ENCODE results near the gene NF1.

Gene NF1

DNA sequence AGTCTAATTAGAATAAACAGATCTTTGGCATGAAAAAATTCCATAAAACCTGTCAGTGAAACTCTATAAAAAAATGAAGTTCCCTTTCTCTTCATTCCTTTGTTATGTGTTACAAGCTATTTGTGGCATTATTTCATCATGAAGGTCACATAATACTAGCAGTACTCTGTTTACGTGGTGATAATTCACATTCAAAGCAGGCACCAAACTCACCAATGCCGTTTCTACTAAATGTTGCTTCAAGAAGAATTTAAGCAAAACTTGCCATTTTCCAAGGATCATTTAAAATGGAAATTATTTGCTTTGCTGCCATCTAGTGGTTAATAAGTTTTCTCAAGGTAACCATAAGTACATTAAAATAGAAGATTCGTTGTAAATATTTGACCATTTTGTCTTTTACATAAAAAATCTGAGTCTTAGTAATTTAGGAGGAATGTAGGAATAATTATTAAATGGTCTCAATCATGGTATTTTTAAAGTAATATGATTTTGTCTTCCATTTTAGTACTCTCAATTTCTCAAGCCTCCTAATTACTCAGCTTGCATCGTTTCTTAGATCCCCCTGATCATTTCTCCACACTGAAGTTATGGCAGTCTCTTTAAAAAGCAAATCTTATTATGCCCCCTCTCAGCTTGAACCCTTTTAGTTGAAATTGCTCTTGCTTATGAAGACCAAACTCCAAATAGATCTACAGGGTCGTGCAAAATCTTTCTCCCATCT is 121.4 kb downstream of the NF1 start:
- no peak overlapping the region for H3K27ac ChIP-seq (ENCODE audit: insufficient read depth, low read depth, low read length, poor library complexity, severe bottlenecking)
- no peaks in the 10 kb centered on the region for H3K4me1 ChIP-seq (ENCODE audit: control insufficient read depth, insufficient read depth, low read length)
- H3K9me3 ChIP-seq (ENCODE audit: control insufficient read depth, low read length) = no peaks in the 10 kb centered on the region
- H3K4me3 ChIP-seq (ENCODE audit: insufficient read depth, low read depth, low read length) = no peak overlapping the region
- H3K27me3 ChIP-seq (ENCODE audit: control insufficient read depth, insufficient read depth, low read length, poor library complexity, severe bottlenecking) = no peaks in the 10 kb centered on the region
- H3K36me3 ChIP-seq (ENCODE audit: control insufficient read depth, insufficient read depth, low read length) = peaks cover 10% of the 10 kb centered on the region
- WGBS, 2 experiments = 78 to 82% methylated on average over 3 to 4 of the region's 5 CpGs

DNA sequence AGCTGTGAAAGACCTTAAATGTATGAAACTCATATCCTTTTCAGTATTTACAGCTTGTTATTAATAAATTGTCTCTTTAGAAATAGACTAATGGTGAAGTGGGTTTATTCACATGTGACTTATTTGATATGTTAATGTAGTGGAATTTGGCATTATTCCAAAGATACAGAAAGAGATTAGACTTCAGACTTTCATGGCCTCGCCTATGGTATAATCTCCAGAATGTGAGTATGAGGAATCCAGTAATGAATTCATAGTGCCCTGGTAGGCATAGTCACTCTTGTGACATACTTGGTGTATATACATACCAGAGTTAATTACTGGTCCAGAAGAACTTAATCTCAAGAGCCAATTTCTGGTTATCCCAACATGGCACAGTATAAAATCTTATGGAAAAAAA is 129.6 kb downstream of the NF1 start:
- Histone ChIP-seq H3K4me1 (ENCODE audit: control insufficient read depth, insufficient read depth, low read length) (no peaks in the 10 kb centered on the region), H3K4me3 (ENCODE audit: insufficient read depth, low read depth, low read length) (no peak overlapping the region), H3K36me3 (ENCODE audit: control insufficient read depth, insufficient read depth, low read length) (peaks cover 6% of the 10 kb centered on the region), H3K9me3 (ENCODE audit: control insufficient read depth, low read length) (no peaks in the 10 kb centered on the region), H3K27me3 (ENCODE audit: control insufficient read depth, insufficient read depth, low read length, poor library complexity, severe bottlenecking) (no peaks in the 10 kb centered on the region), H3K27ac (ENCODE audit: insufficient read depth, low read depth, low read length, poor library complexity, severe bottlenecking) (no peak overlapping the region)
- 90 to 100% methylated on average over 1 of the region's 1 CpG for WGBS, 2 experiments

DNA sequence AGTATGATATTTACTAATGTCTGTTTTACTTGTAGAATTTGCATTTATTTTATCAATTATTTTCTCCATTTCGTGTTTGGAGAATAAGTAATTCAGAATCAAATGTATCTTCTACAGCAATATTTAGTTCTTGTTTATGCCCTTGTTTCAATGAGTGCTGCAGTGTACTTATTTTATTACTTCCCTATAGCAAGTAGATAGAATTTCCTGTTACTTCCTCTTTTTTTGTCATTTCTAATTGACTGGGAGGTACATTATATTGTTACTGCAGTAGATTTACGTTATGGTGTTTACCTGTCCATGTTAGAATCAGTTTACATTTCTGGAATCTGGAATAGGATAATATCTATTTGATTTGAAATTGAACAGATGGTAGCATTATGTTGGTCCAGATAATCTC is 131.1 kb downstream of the NF1 start:
- no peaks in the 10 kb centered on the region for H3K4me1 ChIP-seq (ENCODE audit: control insufficient read depth, insufficient read depth, low read length)
- H3K27ac ChIP-seq (ENCODE audit: insufficient read depth, low read depth, low read length, poor library complexity, severe bottlenecking) = no peak overlapping the region
- no peaks in the 10 kb centered on the region for H3K9me3 ChIP-seq (ENCODE audit: control insufficient read depth, low read length)
- H3K27me3 ChIP-seq (ENCODE audit: control insufficient read depth, insufficient read depth, low read length, poor library complexity, severe bottlenecking) = no peaks in the 10 kb centered on the region
- peaks cover 11% of the 10 kb centered on the region for H3K36me3 ChIP-seq (ENCODE audit: control insufficient read depth, insufficient read depth, low read length)
- 93 to 100% methylated on average over 1 to 2 of the region's 2 CpGs for WGBS, 2 experiments
- no peak overlapping the region for H3K4me3 ChIP-seq (ENCODE audit: insufficient read depth, low read depth, low read length)

DNA sequence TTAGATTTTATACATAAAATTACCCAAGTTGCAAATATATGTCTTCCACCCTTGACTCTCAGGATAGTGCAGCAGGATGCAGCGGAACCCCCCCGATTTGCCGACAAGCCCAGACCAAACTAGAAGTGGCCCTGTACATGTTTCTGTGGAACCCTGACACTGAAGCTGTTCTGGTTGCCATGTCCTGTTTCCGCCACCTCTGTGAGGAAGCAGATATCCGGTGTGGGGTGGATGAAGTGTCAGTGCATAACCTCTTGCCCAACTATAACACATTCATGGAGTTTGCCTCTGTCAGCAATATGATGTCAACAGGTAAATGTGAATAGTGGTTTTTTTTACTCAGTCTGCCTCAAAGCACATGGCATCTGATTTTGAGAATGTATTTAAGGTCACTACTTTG is 131.6 kb downstream of the NF1 start:
- no peaks in the 10 kb centered on the region for H3K9me3 ChIP-seq (ENCODE audit: control insufficient read depth, low read length)
- no peaks in the 10 kb centered on the region for H3K4me1 ChIP-seq (ENCODE audit: control insufficient read depth, insufficient read depth, low read length)
- H3K27me3 ChIP-seq (ENCODE audit: control insufficient read depth, insufficient read depth, low read length, poor library complexity, severe bottlenecking) = no peaks in the 10 kb centered on the region
- H3K36me3 ChIP-seq (ENCODE audit: control insufficient read depth, insufficient read depth, low read length) = peaks cover 11% of the 10 kb centered on the region
- 79 to 85% methylated on average over 3 to 5 of the region's 5 CpGs for WGBS, 2 experiments
- H3K27ac ChIP-seq (ENCODE audit: insufficient read depth, low read depth, low read length, poor library complexity, severe bottlenecking) = no peak overlapping the region
- no peak overlapping the region for H3K4me3 ChIP-seq (ENCODE audit: insufficient read depth, low read depth, low read length)

DNA sequence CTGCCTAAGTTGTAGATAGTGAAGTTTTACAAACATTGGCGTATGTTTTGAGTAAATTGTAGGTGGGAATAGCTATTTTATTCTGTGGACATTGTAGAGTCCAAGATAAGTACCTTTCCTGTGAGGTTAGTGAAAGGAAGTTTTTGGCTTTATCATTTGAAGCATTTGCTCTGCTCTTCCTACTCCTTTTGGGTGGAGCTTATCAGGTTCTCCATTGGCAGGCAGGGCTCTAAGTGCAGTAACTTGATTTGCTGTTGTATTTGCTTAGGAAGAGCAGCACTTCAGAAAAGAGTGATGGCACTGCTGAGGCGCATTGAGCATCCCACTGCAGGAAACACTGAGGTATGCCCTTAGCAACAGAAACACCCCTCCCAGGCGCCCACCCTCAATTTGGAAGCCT is 132.2 kb downstream of the NF1 start:
- Histone ChIP-seq H3K4me1 (ENCODE audit: control insufficient read depth, insufficient read depth, low read length) (no peaks in the 10 kb centered on the region), H3K4me3 (ENCODE audit: insufficient read depth, low read depth, low read length) (no peak overlapping the region), H3K36me3 (ENCODE audit: control insufficient read depth, insufficient read depth, low read length) (peaks cover 12% of the 10 kb centered on the region), H3K27ac (ENCODE audit: insufficient read depth, low read depth, low read length, poor library complexity, severe bottlenecking) (no peak overlapping the region), H3K9me3 (ENCODE audit: control insufficient read depth, low read length) (no peaks in the 10 kb centered on the region), H3K27me3 (ENCODE audit: control insufficient read depth, insufficient read depth, low read length, poor library complexity, severe bottlenecking) (no peaks in the 10 kb centered on the region)
- WGBS, 2 experiments = 83 to 99% methylated on average over 3 of the region's 3 CpGs

DNA sequence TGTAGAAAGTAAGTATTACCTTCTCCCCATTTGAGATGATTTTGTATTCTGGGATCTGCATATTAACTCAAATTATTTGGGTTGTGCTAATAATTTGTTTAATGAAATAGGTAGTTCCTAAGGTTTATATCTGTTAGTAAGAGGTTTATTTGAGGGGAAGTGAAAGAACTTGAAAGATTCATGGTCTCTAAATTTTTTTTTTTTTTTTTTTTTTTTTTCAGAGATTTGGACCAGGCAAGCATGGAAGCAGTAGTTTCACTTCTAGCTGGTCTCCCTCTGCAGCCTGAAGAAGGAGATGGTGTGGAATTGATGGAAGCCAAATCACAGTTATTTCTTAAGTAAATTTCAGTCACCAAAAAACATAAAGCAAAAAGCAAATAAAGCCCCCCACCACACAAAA is 137.1 kb downstream of the NF1 start:
- peaks cover 26% of the 10 kb centered on the region for H3K36me3 ChIP-seq (ENCODE audit: control insufficient read depth, insufficient read depth, low read length)
- no peaks in the 10 kb centered on the region for H3K9me3 ChIP-seq (ENCODE audit: control insufficient read depth, low read length)
- no peak overlapping the region for H3K27ac ChIP-seq (ENCODE audit: insufficient read depth, low read depth, low read length, poor library complexity, severe bottlenecking)
- H3K27me3 ChIP-seq (ENCODE audit: control insufficient read depth, insufficient read depth, low read length, poor library complexity, severe bottlenecking) = no peaks in the 10 kb centered on the region
- H3K4me1 ChIP-seq (ENCODE audit: control insufficient read depth, insufficient read depth, low read length) = no peaks in the 10 kb centered on the region
- no peak overlapping the region for H3K4me3 ChIP-seq (ENCODE audit: insufficient read depth, low read depth, low read length)

DNA sequence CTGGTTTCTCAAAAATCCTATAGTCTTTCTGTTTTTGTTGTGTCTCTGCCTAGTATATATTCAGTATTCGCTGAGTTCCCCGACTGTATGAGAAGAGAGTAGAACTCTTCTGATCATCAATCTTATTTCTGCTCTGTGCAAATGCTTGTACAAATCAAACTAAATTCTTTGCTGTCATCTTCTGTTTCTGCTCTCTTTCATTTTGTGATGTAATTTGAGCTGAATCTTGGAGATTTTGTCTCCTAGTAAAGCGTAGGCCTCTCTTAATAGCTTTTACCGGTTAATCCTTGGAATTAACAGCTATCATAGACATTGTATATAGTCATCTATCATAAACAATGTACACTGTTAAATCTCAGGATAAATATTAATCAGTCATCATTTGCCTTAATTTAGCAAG is 140.3 kb downstream of the NF1 start:
- Histone ChIP-seq H3K36me3 (ENCODE audit: control insufficient read depth, insufficient read depth, low read length) (peaks cover 22% of the 10 kb centered on the region), H3K9me3 (ENCODE audit: control insufficient read depth, low read length) (no peaks in the 10 kb centered on the region), H3K4me1 (ENCODE audit: control insufficient read depth, insufficient read depth, low read length) (no peaks in the 10 kb centered on the region), H3K27ac (ENCODE audit: insufficient read depth, low read depth, low read length, poor library complexity, severe bottlenecking) (no peak overlapping the region), H3K4me3 (ENCODE audit: insufficient read depth, low read depth, low read length) (no peak overlapping the region), H3K27me3 (ENCODE audit: control insufficient read depth, insufficient read depth, low read length, poor library complexity, severe bottlenecking) (no peaks in the 10 kb centered on the region)
- WGBS, 2 experiments = 100% methylated on average over 3 of the region's 4 CpGs

DNA sequence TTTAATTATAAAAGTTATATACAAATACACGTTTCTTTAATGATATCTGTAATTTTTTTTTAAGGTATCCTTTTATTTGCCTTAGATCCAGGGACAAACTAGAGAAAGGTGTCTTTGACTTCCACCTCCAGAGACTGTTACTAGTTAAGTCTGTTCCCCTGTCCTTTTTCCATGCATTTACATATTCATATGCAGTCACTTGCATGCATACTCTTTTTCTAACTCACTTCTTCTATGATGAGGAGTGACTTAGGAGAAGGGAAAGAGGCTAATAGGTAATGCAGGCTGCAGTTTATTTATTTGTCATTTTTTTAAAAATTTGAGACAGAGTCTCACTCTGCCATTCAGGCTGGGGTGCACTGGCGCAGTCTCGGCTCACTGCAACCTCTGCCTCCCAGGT is 141.4 kb downstream of the NF1 start:
- Histone ChIP-seq H3K4me1 (ENCODE audit: control insufficient read depth, insufficient read depth, low read length) (no peaks in the 10 kb centered on the region), H3K9me3 (ENCODE audit: control insufficient read depth, low read length) (no peaks in the 10 kb centered on the region), H3K27me3 (ENCODE audit: control insufficient read depth, insufficient read depth, low read length, poor library complexity, severe bottlenecking) (no peaks in the 10 kb centered on the region), H3K4me3 (ENCODE audit: insufficient read depth, low read depth, low read length) (no peak overlapping the region), H3K36me3 (ENCODE audit: control insufficient read depth, insufficient read depth, low read length) (peaks cover 15% of the 10 kb centered on the region), H3K27ac (ENCODE audit: insufficient read depth, low read depth, low read length, poor library complexity, severe bottlenecking) (no peak overlapping the region)
- WGBS, 2 experiments = 93 to 97% methylated on average over 2 of the region's 3 CpGs

DNA sequence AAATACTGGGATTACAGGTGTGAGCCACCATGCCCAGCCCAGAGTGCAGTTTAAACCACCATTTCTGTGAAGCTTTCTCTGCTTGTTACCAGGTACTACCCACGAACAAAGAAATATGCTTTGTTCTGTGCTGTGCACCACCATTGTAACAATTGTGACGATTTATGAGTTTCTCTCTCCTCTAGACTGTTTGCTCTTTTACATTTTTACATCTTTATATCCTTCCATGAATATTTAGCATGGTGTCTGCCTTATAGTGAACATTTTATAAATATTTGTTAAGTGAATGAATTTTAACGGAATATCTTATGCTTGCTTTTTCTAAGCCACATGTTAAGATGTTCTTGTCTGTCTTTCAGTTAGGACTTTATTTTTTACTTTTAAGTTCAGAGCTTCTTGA is 141.9 kb downstream of the NF1 start:
- 94 to 96% methylated on average over 2 to 3 of the region's 3 CpGs for WGBS, 2 experiments

DNA sequence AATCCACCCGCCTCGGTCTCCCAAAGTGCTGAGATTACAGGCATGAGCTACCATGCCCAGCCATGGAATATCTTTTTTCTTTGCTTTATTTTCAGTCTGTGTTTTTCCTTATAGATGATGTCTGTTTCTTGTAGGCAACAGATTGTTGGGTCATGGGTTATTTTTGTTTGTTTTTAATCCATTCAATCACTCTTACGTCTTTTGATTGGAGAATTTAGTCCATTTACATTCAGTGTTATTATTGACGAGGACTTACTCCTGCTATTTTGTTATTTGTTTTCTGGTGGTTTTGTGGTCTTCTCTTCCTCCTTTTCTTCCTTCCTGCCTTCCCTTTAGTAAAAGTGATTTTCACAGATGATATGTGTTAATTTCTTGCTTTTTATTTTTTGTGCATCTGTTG is 146.3 kb downstream of the NF1 start:
- Histone ChIP-seq H3K27ac (ENCODE audit: insufficient read depth, low read depth, low read length, poor library complexity, severe bottlenecking) (no peak overlapping the region), H3K4me3 (ENCODE audit: insufficient read depth, low read depth, low read length) (no peak overlapping the region), H3K27me3 (ENCODE audit: control insufficient read depth, insufficient read depth, low read length, poor library complexity, severe bottlenecking) (no peaks in the 10 kb centered on the region), H3K4me1 (ENCODE audit: control insufficient read depth, insufficient read depth, low read length) (no peaks in the 10 kb centered on the region), H3K9me3 (ENCODE audit: control insufficient read depth, low read length) (no peaks in the 10 kb centered on the region), H3K36me3 (ENCODE audit: control insufficient read depth, insufficient read depth, low read length) (peaks cover 9% of the 10 kb centered on the region)
- whole genome bisulfite sequencing, 2 experiments = 91 to 98% methylated on average over 3 to 4 of the region's 4 CpGs

More for the DNA sequence above, 141.9 kb downstream of the NF1 start:
- no peaks in the 10 kb centered on the region for H3K9me3 ChIP-seq (ENCODE audit: control insufficient read depth, low read length)
- peaks cover 15% of the 10 kb centered on the region for H3K36me3 ChIP-seq (ENCODE audit: control insufficient read depth, insufficient read depth, low read length)
- no peaks in the 10 kb centered on the region for H3K4me1 ChIP-seq (ENCODE audit: control insufficient read depth, insufficient read depth, low read length)
- no peak overlapping the region for H3K4me3 ChIP-seq (ENCODE audit: insufficient read depth, low read depth, low read length)
- H3K27me3 ChIP-seq (ENCODE audit: control insufficient read depth, insufficient read depth, low read length, poor library complexity, severe bottlenecking) = no peaks in the 10 kb centered on the region
- H3K27ac ChIP-seq (ENCODE audit: insufficient read depth, low read depth, low read length, poor library complexity, severe bottlenecking) = no peak overlapping the region
